ENCODE data around the gene GFOD2. TPM values are rescaled to one million over a fixed set of nuclear protein-coding genes. Genes with fewer than 3 reads are reported as not detected.
A peak's percentile ranks its signal among the peaks of the same experiment; 100 is the strongest.

Gene GFOD2
- total and polyA plus RNA-seq, 10 donors, result 10.4 to 45.6 (median 39.8) TPM

DNA sequence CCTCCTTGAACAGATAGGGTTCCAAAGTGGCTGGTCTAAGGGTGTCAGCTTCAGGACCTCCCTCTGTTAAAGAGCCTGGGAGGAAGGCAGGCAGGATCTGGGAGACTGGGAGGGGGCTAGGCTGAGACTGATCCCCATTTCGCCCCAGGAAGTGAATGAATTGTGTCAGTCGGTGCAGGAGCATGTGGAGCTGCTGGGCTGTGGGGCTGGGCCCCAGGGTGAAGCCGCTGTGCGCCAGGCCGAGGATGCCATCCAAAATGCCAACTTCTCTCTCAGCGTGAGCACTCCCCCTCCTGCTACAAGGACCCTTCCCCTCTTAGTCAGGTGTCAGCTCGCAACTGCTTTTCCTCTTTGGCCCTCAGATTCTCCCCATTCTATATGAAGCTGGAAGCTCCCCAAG is 68.1 kb downstream of the GFOD2 start:
- Histone ChIP-seq H3K4me3 (no peak overlapping the region), H3K27me3 (replicated peaks in 1 of 7) (peaks cover 0 to 87% (median 15%) of the 10 kb centered on the region in 7 donors), H3K4me1 (peaks cover 0 to 49% (median 7%) of the 10 kb centered on the region in 6 donors), H3K27ac (no peak overlapping the region), H3K9me3 (no peaks in the 10 kb centered on the region), H3K36me3 (peaks cover 0 to 96% (median 50%) of the 10 kb centered on the region in 6 donors)
- no peak for DNase-seq
- TF ChIP-seq, protein P1, sequence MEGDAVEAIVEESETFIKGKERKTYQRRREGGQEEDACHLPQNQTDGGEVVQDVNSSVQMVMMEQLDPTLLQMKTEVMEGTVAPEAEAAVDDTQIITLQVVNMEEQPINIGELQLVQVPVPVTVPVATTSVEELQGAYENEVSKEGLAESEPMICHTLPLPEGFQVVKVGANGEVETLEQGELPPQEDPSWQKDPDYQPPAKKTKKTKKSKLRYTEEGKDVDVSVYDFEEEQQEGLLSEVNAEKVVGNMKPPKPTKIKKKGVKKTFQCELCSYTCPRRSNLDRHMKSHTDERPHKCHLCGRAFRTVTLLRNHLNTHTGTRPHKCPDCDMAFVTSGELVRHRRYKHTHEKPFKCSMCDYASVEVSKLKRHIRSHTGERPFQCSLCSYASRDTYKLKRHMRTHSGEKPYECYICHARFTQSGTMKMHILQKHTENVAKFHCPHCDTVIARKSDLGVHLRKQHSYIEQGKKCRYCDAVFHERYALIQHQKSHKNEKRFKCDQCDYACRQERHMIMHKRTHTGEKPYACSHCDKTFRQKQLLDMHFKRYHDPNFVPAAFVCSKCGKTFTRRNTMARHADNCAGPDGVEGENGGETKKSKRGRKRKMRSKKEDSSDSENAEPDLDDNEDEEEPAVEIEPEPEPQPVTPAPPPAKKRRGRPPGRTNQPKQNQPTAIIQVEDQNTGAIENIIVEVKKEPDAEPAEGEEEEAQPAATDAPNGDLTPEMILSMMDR (IDR thresholded peaks at IDR 0.05 in 8 of 11, conservative IDR thresholded peaks at IDR 0.05 in 3 of 11), result no peak
- TF ChIP-seq POLR2AphosphoS5 (IDR thresholded peaks at IDR 0.05) (no peak), POLR2A (IDR thresholded peaks at IDR 0.05) (no peak)
- intact Hi-C loops (cut with DNase I; ENCODE audit: low total_unique reads), result no loop called here
- WGBS, 5 donors, result 84 to 95% (median 89%) methylated on average over 4 to 7 of the region's 7 CpGs

DNA sequence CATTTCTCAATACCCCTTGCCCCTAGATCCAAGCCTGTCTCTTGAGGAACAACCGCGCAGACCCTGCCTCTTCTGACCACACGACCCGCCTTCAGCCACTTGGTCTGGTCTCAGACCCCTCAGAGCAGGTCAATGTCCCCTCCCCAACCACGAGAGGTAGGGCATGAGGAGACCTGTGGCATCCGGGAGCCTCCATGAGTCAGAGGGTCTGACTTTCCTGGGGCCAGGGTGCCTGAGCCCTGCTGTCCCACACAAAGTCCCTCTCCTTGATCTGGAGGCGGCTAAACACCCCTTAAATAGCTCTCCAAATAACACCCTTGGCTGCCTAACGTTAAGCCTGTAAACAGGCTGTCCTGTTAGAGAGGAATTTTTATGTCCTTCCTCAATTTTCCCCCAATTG is 69.1 kb downstream of the GFOD2 start:
- Histone ChIP-seq H3K4me1 (peaks cover 3 to 59% (median 17%) of the 10 kb centered on the region in 6 donors), H3K27ac (no peak overlapping the region), H3K9me3 (no peaks in the 10 kb centered on the region), H3K27me3 (replicated peaks in 1 of 7) (peaks cover 0 to 95% (median 17%) of the 10 kb centered on the region in 7 donors), H3K36me3 (peaks cover 0 to 89% (median 48%) of the 10 kb centered on the region in 6 donors), H3K4me3 (no peak overlapping the region)
- WGBS, 5 donors, result 78 to 83% (median 79%) methylated on average over 8 of the region's 8 CpGs
- no peak for TF ChIP-seq POLR2A (IDR thresholded peaks at IDR 0.05)
- no peak for TF ChIP-seq POLR2AphosphoS5 (IDR thresholded peaks at IDR 0.05)
- TF ChIP-seq, protein P1 (IDR thresholded peaks at IDR 0.05 in 8 of 11, conservative IDR thresholded peaks at IDR 0.05 in 3 of 11), result no peak
- intact Hi-C loops (cut with DNase I; ENCODE audit: low total_unique reads), result no loop called here
- DNase-seq, result peak; percentile 21

DNA sequence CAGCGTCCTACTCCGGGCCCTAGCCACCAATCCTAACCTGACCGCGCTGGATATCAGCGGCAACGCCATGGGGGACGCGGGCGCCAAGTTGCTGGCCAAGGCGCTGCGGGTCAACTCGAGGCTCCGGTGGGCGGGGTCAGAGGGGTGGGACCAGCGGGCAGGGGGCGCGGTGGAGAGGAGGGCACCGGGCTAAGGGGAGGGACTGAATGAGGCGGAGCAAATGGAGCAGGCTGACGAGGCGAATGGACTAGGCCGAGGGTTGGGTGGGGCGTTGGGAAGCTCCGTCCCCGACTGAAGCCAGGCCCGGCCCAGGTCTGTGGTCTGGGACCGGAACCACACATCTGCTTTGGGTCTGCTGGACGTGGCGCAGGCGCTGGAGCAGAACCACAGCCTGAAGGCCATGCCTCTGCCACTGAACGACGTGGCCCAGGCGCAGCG is 69.6 kb downstream of the GFOD2 start:
- TF ChIP-seq, protein P1 (IDR thresholded peaks at IDR 0.05 in 8 of 11, conservative IDR thresholded peaks at IDR 0.05 in 3 of 11), result no peak
- TF ChIP-seq POLR2A (IDR thresholded peaks at IDR 0.05) (no peak), POLR2AphosphoS5 (IDR thresholded peaks at IDR 0.05) (peak in 1 of 3 donors; percentile 26)
- peaks cover 0 to 95% (median 17%) of the 10 kb centered on the region in 7 donors for H3K27me3 ChIP-seq (replicated peaks in 1 of 7)
- no peak overlapping the region for H3K4me3 ChIP-seq
- intact Hi-C loops (cut with DNase I; ENCODE audit: low total_unique reads), result no loop called here
- H3K4me1 ChIP-seq, result peaks cover 6 to 64% (median 22%) of the 10 kb centered on the region in 6 donors
- WGBS, 5 donors, result 70 to 82% (median 76%) methylated on average over 31 to 34 of the region's 34 CpGs
- no peak for DNase-seq
- H3K36me3 ChIP-seq, result peaks cover 0 to 83% (median 46%) of the 10 kb centered on the region in 6 donors
- H3K27ac ChIP-seq, result no peak overlapping the region
- no peaks in the 10 kb centered on the region for H3K9me3 ChIP-seq

DNA sequence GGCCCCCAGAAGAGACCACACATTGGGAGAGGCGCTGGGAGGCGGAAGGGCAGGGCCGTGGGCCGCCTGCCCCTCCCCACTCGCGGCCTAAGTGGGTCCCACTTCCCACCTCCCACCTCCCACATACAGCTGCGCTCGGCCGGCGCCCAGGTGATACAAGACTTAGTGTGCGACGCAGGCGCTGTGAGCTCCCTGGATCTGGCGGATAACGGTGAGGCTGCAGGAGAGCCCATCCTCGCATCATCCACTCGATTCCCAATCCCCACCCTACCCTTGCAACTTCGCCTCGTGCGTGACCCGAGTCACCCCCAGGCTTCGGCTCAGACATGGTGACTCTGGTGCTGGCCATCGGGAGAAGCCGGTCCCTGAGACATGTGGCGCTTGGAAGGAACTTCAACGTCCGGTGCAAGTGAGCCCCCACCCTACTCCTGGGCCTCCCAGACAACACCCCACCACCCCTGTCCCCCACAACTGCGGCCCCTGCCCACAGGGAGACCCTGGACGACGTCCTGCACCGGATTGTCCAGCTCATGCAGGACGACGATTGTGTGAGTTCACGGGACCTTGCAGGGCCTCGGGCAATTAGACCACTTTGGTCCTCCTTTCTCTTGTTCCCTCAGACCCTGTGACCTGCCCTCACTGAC is 70.2 kb downstream of the GFOD2 start:
- Histone ChIP-seq H3K36me3 (peaks cover 0 to 77% (median 41%) of the 10 kb centered on the region in 6 donors), H3K4me1 (peaks cover 8 to 70% (median 27%) of the 10 kb centered on the region in 6 donors), H3K27me3 (replicated peaks in 1 of 7) (peaks cover 0 to 90% (median 14%) of the 10 kb centered on the region in 7 donors), H3K9me3 (no peaks in the 10 kb centered on the region), H3K27ac (no peak overlapping the region), H3K4me3 (no peak overlapping the region)
- intact Hi-C loops (cut with DNase I; ENCODE audit: low total_unique reads), result no loop called here
- TF ChIP-seq, protein P1 (IDR thresholded peaks at IDR 0.05 in 8 of 11, conservative IDR thresholded peaks at IDR 0.05 in 3 of 11), result no peak
- no peak for TF ChIP-seq POLR2A (IDR thresholded peaks at IDR 0.05)
- TF ChIP-seq POLR2AphosphoS5 (IDR thresholded peaks at IDR 0.05), result peak in 1 of 3 donors; percentile 1
- WGBS, 5 donors, result 75 to 89% (median 77%) methylated on average over 34 to 35 of the region's 35 CpGs
- no peak for DNase-seq
